ENCODE data around the gene C6orf163. TPM values are rescaled to one million over a fixed set of nuclear protein-coding genes. Genes with fewer than 3 reads are reported as not detected.

C6orf163 gene
- total RNA-seq, 4 donors from 2014 or later = 0.81 to 5.0 (median 1.6) TPM; not detected in 1

DNA sequence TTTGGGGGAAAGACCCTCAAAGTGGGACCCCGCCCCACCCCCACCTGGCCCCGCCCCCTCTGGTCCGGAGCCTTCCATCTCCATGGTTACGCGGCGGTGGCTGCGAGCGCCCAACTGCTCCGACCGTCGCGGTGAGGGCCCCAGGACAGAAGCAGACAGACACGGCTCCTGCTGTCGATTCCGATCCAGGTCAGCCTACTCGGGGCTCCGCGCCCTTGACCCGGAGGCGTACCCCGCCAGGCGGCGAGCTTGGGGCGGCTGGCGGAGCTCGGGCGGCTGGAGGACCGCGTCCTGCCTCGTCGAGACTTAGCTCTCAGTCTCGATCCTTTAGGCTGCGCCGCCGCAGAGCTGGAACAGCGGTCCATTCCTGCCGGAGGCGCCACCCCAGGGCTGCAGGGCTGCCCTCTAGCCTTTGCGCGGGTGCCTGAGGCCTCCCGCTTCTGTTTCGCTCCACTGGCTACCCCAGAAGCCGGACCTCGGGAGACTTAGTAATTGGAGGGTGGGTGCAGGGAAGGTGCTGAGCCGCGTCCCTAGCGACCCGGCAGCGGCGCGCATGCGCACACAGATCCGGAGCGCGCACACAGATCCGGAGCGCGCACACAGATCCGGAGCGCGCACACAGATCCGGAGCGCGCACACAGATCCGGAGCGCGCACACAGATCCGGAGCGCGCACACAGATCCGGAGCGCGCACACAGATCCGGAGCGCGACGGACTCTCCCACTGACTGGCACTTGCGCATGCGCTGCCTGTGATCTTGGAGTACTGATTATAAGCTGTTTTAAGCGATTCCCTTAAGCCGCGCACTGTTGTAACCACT lies 63.5 kb downstream of the C6orf163 start, which contains the start of gene CFAP206:
TSS of gene CFAP206 (plus strand) at position 72 of the 820 bp plus-strand sequence. CDS start 1,868 bp downstream, outside the sequence.
- Histone ChIP-seq H3K36me3 (no peaks in the 10 kb centered on the region), H3K4me1 (peaks cover 0 to 10% (median 0%) of the 10 kb centered on the region in 3 donors), H3K4me3 (peak within 1 kb of the TSS; percentile 54 to 75), H3K9me3 (no peaks in the 10 kb centered on the region), H3K27me3 (peaks cover 6% of the 10 kb centered on the region), H3K27ac (peak within 1 kb of the TSS; percentile 25 to 85 (median 82))
- TF ChIP-seq, protein P1, sequence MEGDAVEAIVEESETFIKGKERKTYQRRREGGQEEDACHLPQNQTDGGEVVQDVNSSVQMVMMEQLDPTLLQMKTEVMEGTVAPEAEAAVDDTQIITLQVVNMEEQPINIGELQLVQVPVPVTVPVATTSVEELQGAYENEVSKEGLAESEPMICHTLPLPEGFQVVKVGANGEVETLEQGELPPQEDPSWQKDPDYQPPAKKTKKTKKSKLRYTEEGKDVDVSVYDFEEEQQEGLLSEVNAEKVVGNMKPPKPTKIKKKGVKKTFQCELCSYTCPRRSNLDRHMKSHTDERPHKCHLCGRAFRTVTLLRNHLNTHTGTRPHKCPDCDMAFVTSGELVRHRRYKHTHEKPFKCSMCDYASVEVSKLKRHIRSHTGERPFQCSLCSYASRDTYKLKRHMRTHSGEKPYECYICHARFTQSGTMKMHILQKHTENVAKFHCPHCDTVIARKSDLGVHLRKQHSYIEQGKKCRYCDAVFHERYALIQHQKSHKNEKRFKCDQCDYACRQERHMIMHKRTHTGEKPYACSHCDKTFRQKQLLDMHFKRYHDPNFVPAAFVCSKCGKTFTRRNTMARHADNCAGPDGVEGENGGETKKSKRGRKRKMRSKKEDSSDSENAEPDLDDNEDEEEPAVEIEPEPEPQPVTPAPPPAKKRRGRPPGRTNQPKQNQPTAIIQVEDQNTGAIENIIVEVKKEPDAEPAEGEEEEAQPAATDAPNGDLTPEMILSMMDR (IDR thresholded peaks at IDR 0.05) = peak in 1 of 4 experiments; percentile 41
- TF ChIP-seq POLR2AphosphoS5 (IDR thresholded peaks at IDR 0.05) = no peak
- WGBS, 2 donors (ENCODE audit: low coverage in 1 of 2) = 0% methylated on average over 2 to 4 of the region's 82 CpGs
- peak; percentile 93 for ATAC-seq

DNA sequence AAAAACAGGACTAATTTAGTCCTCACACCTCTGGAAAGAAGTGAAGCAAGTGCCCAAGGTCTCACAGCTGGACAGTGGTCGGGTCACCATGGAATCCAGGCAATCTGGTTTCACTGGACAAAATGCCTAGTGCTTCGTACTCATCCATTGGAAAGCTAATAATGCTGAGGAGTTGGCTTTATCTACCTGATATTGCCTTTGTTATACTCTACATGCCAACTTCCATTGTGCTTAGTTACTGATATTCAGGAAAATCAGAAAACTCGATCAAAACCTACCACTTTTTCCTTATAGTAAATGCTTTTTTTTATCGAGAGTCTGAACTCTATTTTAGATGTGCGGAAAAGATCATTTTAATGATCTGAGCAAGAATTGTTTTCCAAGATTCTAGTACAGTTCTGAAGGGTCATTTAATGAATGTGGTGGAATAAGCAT lies 64.1 kb downstream of the C6orf163 start:
- Histone ChIP-seq H3K27me3 (peaks cover 6% of the 10 kb centered on the region), H3K9me3 (no peaks in the 10 kb centered on the region), H3K4me3 (peak overlapping the region; percentile 54 to 75), H3K27ac (peak overlapping the region; percentile 25 to 85 (median 82)), H3K36me3 (no peaks in the 10 kb centered on the region), H3K4me1 (peaks cover 0 to 10% (median 0%) of the 10 kb centered on the region in 3 donors)
- no peak for TF ChIP-seq POLR2A (IDR thresholded peaks at IDR 0.05)
- TF ChIP-seq, protein P1 (IDR thresholded peaks at IDR 0.05) = no peak
- TF ChIP-seq POLR2AphosphoS5 (IDR thresholded peaks at IDR 0.05) = no peak
- TF ChIP-seq EP300 (IDR thresholded peaks at IDR 0.05) = no peak
- 35 to 41% methylated on average over 5 of the region's 5 CpGs for WGBS, 2 donors (ENCODE audit: low coverage in 1 of 2)
- ATAC-seq = no peak

Other genes starting within 250 kb of the C6orf163 start
- gene CGA, start 249.7 kb upstream of the C6orf163 start, total RNA-seq = not detected
- 10 to 100 TPM; 23.9 to 82.3 (median 54.5) TPM for gene ZNF292, start 189.2 kb upstream of the C6orf163 start, total RNA-seq
- gene SMIM8, start 22.2 kb upstream of the C6orf163 start, total RNA-seq = 10 to 100 TPM in 1 of 4 donors, 1 to 10 TPM in 3; 5.2 to 13.4 (median 8.1) TPM
- not detected for gene GJB7, start 15.5 kb upstream of the C6orf163 start, total RNA-seq
- gene CFAP206, start 63.2 kb downstream of the C6orf163 start, total RNA-seq = under 1 TPM in 2 of 4 donors, not detected in 2; 0.23 to 0.47 TPM
- 10 to 100 TPM; 14.5 to 19.9 (median 16.1) TPM for gene SLC35A1, start 128.2 kb downstream of the C6orf163 start, total RNA-seq
- gene RARS2, start 245.2 kb downstream of the C6orf163 start, total RNA-seq = 10 to 100 TPM; 13.6 to 26.9 (median 23.4) TPM
- 10 to 100 TPM; 11.3 to 24.3 (median 14.1) TPM for gene ORC3, start 245.3 kb downstream of the C6orf163 start, total RNA-seq

All from gastroesophageal sphincter (tissue), 4 donors.